ENCODE results near the gene TNIK.

DNA sequence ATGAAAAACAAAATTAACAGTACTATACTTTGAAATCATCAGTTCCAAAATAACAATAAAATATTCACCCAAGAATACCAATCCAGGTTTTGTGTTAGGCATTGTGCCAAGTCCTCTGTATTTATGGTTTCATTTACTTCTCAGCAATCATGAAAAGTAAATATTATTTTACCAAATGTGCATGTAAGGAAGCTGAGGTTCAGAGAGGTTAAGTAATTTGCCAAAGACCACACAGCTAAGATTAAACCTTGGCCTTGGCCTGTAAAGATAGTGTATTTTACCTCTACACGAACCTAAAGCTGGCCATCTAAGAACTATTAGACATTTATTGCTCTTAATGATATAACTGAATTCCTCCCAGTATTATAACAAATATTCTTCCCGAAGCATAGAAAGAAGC, 309.3 kb downstream of the TNIK start:
- TF ChIP-seq, protein P1, sequence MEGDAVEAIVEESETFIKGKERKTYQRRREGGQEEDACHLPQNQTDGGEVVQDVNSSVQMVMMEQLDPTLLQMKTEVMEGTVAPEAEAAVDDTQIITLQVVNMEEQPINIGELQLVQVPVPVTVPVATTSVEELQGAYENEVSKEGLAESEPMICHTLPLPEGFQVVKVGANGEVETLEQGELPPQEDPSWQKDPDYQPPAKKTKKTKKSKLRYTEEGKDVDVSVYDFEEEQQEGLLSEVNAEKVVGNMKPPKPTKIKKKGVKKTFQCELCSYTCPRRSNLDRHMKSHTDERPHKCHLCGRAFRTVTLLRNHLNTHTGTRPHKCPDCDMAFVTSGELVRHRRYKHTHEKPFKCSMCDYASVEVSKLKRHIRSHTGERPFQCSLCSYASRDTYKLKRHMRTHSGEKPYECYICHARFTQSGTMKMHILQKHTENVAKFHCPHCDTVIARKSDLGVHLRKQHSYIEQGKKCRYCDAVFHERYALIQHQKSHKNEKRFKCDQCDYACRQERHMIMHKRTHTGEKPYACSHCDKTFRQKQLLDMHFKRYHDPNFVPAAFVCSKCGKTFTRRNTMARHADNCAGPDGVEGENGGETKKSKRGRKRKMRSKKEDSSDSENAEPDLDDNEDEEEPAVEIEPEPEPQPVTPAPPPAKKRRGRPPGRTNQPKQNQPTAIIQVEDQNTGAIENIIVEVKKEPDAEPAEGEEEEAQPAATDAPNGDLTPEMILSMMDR (IDR thresholded peaks at IDR 0.05), result no peak
- no peak for TF ChIP-seq POLR2AphosphoS5 (IDR thresholded peaks at IDR 0.05)

All from breast epithelium (tissue), 3 donors.